GM10266 (cell line): Measurements from ENCODE around the gene SPEG.

Experiments used
- DNase-seq: peaks from one replicate; pipeline ENCODE4 v3.0.0; 2012; ENCODE audit errors: extremely low spot score
- TF ChIP-seq, protein P1 (sequence below): IDR thresholded peaks from 2 replicates; pipeline ENCODE4 v1.5.1; 2012; ENCODE audit warnings: mild to moderate bottlenecking, low read depth; ENCODE audit not compliant: control insufficient read depth, insufficient read depth; ENCODE audit errors: missing control alignments

Gene SPEG

DNA sequence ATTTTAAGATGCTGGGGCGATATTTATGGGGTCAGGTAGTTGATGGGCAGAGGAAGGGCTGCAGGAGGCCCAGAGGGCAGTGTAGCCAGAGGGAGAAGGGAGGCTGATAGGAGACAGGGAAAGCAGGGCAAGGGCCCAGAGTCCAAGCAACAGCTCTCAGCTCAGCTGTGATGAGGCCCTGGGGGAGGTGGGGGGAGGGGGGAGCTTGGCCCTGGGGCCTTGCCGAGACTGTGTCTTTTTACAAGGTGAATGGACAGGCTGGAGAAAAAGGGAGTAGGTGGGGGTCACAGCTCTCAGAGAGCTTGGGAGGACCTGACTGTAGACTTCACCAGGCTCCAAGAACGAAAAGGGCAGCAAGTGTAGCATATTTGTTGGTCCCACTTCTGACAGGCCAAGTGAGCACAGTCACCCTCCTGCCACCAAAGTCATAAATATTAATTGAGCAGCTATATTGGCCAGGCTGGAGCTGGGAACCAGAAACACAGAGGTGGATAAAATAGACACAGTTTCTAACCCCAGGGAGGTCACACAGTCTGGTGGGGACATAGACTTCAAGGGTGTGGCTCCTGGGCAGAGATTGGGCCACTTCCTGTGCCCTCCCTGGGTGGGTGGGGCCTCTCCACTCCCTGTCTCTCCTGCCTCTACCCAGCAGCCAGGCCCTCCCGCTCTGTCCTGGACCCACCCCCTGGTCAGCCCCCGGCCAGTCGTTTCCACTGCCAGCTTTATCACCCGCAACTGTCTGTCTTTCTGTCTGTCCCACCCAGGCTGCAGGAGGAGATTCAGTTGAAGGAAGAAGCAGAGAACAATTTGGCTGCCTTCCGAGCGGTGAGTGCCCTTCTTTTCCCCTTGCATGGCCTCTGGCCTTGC, 15.1 kb upstream of the SPEG start:
- no peak for DNase-seq
- TF ChIP-seq, protein P1, sequence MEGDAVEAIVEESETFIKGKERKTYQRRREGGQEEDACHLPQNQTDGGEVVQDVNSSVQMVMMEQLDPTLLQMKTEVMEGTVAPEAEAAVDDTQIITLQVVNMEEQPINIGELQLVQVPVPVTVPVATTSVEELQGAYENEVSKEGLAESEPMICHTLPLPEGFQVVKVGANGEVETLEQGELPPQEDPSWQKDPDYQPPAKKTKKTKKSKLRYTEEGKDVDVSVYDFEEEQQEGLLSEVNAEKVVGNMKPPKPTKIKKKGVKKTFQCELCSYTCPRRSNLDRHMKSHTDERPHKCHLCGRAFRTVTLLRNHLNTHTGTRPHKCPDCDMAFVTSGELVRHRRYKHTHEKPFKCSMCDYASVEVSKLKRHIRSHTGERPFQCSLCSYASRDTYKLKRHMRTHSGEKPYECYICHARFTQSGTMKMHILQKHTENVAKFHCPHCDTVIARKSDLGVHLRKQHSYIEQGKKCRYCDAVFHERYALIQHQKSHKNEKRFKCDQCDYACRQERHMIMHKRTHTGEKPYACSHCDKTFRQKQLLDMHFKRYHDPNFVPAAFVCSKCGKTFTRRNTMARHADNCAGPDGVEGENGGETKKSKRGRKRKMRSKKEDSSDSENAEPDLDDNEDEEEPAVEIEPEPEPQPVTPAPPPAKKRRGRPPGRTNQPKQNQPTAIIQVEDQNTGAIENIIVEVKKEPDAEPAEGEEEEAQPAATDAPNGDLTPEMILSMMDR = no peak

- DNase-seq = no peak
- TF ChIP-seq, protein P1 = no peak
Observed at GRCh38 chr2:219420687-219421086, 14.0 kb upstream of the SPEG start.

- DNase-seq = no peak
Observed at GRCh38 chr2:219421323-219421722, 13.3 kb upstream of the SPEG start.

DNA sequence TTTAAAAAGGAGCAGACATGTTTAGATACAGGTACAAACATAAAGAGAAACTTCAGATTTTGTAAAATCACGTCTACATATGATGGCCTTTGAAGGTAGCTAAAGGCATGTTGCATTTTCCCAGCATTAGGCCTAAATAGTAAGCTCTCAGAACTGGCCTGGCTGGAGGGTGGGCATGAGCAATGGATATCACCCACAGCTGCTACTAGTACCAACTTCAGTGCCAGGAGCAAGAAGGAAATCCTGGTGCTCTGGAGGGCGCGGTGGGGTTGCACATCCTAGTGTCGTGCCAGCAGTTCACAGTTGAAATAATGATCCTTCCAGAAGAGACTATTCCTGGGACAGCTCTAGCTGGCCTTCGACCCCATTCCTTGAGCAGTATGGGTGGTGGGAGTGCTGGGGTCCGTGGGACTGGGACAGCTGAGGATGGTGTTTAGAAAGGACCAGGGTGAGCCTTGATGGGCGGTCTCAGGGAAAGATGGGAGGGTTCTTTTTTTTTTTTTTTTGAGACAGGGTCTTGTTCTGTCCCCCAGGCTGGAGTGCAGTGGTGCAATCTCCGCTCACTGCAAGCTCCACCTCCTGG, 11.6 kb upstream of the SPEG start:
- DNase-seq = no peak
- TF ChIP-seq, protein P1 = no peak

More at GRCh38 chr2:219421323-219421722, 13.3 kb upstream of the SPEG start:
- TF ChIP-seq, protein P1 = no peak

GRCh38 chr2:219423652-219424377, 10.8 kb upstream of the SPEG start:
- TF ChIP-seq, protein P1 = no peak
- no peak for DNase-seq

GRCh38 chr2:219425238-219426067, 9.2 kb upstream of the SPEG start:
- TF ChIP-seq, protein P1 = no peak
- DNase-seq = no peak
